HG03354 (cell line): ENCODE measurements around the gene CHKB.
"Not testable (repeated sequence)": the region's sequence is repeated elsewhere in the genome, so short reads cannot be mapped to it uniquely, and the experiment has no call there.

ENCODE experiments used
- ATAC-seq: cut with Tn5 transposase; IDR thresholded peaks from one replicate; pipeline ENCODE4 v1.9.1; 2021; ENCODE audit warnings: mild to moderate bottlenecking; ENCODE audit not compliant: unreplicated experiment, poor library complexity, severe bottlenecking

Gene CHKB

GRCh38 chr22:50560034-50560433 is 22.6 kb downstream of the CHKB start:
- no peak for ATAC-seq

- no peak for ATAC-seq
These were observed 25.9 kb downstream of the CHKB start for GRCh38 chr22:50556703-50557102.

GRCh38 chr22:50553310-50553709 is 29.3 kb downstream of the CHKB start:
- ATAC-seq, result no peak

- no peak for ATAC-seq
These were observed 31.4 kb downstream of the CHKB start for GRCh38 chr22:50551160-50551752.

GRCh38 chr22:50550395-50550794 is 32.3 kb downstream of the CHKB start:
- no peak for ATAC-seq

GRCh38 chr22:50548921-50549790 is 33.5 kb downstream of the CHKB start:
- no peak for ATAC-seq

- no peak for ATAC-seq
These were observed 34.4 kb downstream of the CHKB start for GRCh38 chr22:50548040-50548920.

GRCh38 chr22:50547263-50547985 is 35.2 kb downstream of the CHKB start:
- ATAC-seq, result no peak

- ATAC-seq, result no peak
These were observed 36.1 kb downstream of the CHKB start for GRCh38 chr22:50546326-50547262.

- no peak for ATAC-seq
These were observed 36.9 kb downstream of the CHKB start, which contains the start of gene KLHDC7B for GRCh38 chr22:50545522-50546325. Gene KLHDC7B, plus strand, starts transcription at chr22:50545899. Its CDS starts 345 bp downstream, at chr22:50546244.

GRCh38 chr22:50544746-50545253 is 37.8 kb downstream of the CHKB start:
- no peak for ATAC-seq

GRCh38 chr22:50544078-50544745 is 38.4 kb downstream of the CHKB start:
- no peak for ATAC-seq

- ATAC-seq, result peak; percentile 23
These were observed 40.2 kb downstream of the CHKB start for GRCh38 chr22:50542416-50542927.

GRCh38 chr22:50541667-50542026 is 41.0 kb downstream of the CHKB start:
- ATAC-seq, result not testable (repeated sequence)

GRCh38 chr22:50540381-50540780 is 42.3 kb downstream of the CHKB start:
- no peak for ATAC-seq

- ATAC-seq, result no peak
These were observed 44.9 kb downstream of the CHKB start for GRCh38 chr22:50537765-50538164.

- ATAC-seq, result no peak
These were observed 46.4 kb downstream of the CHKB start for GRCh38 chr22:50536226-50536625.
